ENCODE measurements around the gene ADORA3. TPM values are rescaled to one million over a fixed set of nuclear protein-coding genes. Genes with fewer than 3 reads are reported as not detected.

ADORA3 gene
- total RNA-seq, 1 experiment from 2014 or later: 0.15 TPM

DNA sequence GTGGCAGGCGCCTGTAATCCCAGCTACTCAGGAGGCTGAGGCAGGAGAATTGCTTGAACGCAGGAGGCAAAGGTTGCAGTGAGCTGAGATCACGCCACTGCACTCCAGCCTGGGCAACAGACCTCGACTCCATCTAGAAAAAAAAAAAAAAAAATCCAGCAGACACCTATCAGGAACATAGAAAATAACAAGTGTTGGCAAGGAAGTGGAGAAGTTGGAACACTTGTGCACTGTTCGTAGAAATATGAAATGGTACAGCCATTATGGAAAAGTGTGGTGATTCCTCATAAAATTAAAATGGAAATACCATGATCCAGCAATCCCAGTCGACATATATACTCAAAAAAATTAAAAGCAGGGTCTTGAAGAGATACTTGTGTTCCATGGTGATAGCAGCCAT lies 41.7 kb downstream of the ADORA3 start:
- no peak for DNase-seq (ENCODE audit: low spot score)
- no peak for TF ChIP-seq GTF2I (CRISPR knock-in tag; conservative IDR thresholded peaks at IDR 0.05)
- no peak for TF ChIP-seq ERG (CRISPR knock-in tag; IDR thresholded peaks at IDR 0.05)
- no peak for TF ChIP-seq JAZF1 (CRISPR knock-in tag; IDR thresholded peaks at IDR 0.05)
- no peak for TF ChIP-seq NFYB (CRISPR knock-in tag; conservative IDR thresholded peaks at IDR 0.05; ENCODE audit: low read depth)
- TF ChIP-seq ZBTB21 (CRISPR knock-in tag; IDR thresholded peaks at IDR 0.05; ENCODE audit: borderline replicate concordance): no peak
- no peak for TF ChIP-seq ZBTB43 (CRISPR knock-in tag; IDR thresholded peaks at IDR 0.05)
- TF ChIP-seq SMAD3 (CRISPR knock-in tag; IDR thresholded peaks at IDR 0.05; ENCODE audit: borderline replicate concordance): no peak
- TF ChIP-seq KAT7 (CRISPR knock-in tag; IDR thresholded peaks at IDR 0.05; ENCODE audit: borderline replicate concordance): no peak
- TF ChIP-seq TP53 (CRISPR knock-in tag; IDR thresholded peaks at IDR 0.05): no peak
- no peak for TF ChIP-seq ZNF425 (CRISPR knock-in tag; conservative IDR thresholded peaks at IDR 0.05)
- TF ChIP-seq, protein P1, sequence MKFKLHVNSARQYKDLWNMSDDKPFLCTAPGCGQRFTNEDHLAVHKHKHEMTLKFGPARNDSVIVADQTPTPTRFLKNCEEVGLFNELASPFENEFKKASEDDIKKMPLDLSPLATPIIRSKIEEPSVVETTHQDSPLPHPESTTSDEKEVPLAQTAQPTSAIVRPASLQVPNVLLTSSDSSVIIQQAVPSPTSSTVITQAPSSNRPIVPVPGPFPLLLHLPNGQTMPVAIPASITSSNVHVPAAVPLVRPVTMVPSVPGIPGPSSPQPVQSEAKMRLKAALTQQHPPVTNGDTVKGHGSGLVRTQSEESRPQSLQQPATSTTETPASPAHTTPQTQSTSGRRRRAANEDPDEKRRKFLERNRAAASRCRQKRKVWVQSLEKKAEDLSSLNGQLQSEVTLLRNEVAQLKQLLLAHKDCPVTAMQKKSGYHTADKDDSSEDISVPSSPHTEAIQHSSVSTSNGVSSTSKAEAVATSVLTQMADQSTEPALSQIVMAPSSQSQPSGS (CRISPR knock-in tag; IDR thresholded peaks at IDR 0.05; ENCODE audit: borderline replicate concordance, low read depth): no peak
- Mint-ChIP-seq H3K27me3 (ENCODE audit: low read depth) (no peaks in the 10 kb centered on the region), H3K36me3 (peaks cover 42% of the 10 kb centered on the region), H3K4me3 (no peak overlapping the region), H3K9me3 (no peaks in the 10 kb centered on the region), H3K4me1 (no peaks in the 10 kb centered on the region), H3K27ac (no peak overlapping the region)
- ChIA-PET POLR2A (no interaction called here), CTCF (no interaction called here)
- no peak for ATAC-seq

GRCh38 chr1:111455642-111456031 lies 47.8 kb downstream of the ADORA3 start:
- no peak for TF ChIP-seq CREB1 (CRISPR knock-in tag; IDR thresholded peaks at IDR 0.05)
- no peak for TF ChIP-seq E2F5 (CRISPR knock-in tag; IDR thresholded peaks at IDR 0.05)
- TF ChIP-seq OVOL2 (CRISPR knock-in tag; IDR thresholded peaks at IDR 0.05; ENCODE audit: borderline replicate concordance): no peak
- TF ChIP-seq CBFB (CRISPR knock-in tag; IDR thresholded peaks at IDR 0.05; ENCODE audit: low read depth): no peak
- no peak for TF ChIP-seq FOXP1 (CRISPR knock-in tag; IDR thresholded peaks at IDR 0.05; ENCODE audit: borderline replicate concordance)
- TF ChIP-seq ZNF425 (CRISPR knock-in tag; conservative IDR thresholded peaks at IDR 0.05): no peak
- no peak for TF ChIP-seq KAT7 (CRISPR knock-in tag; IDR thresholded peaks at IDR 0.05; ENCODE audit: borderline replicate concordance)
- no peak for TF ChIP-seq ZNF396 (CRISPR knock-in tag; IDR thresholded peaks at IDR 0.05; ENCODE audit: borderline replicate concordance)
- CTCF ChIA-PET: no interaction called here
- peaks cover 34% of the 10 kb centered on the region for H3K36me3 Mint-ChIP-seq
- H3K4me1 Mint-ChIP-seq: peaks cover 10% of the 10 kb centered on the region
- POLR2A ChIA-PET: no interaction called here
- no peak for DNase-seq (ENCODE audit: low spot score)
- no peaks in the 10 kb centered on the region for H3K27me3 Mint-ChIP-seq (ENCODE audit: low read depth)
- ATAC-seq: no peak
- H3K4me3 Mint-ChIP-seq: no peak overlapping the region
- H3K27ac Mint-ChIP-seq: no peak overlapping the region
- H3K9me3 Mint-ChIP-seq: no peaks in the 10 kb centered on the region
